ENCODE measurements around the gene ITGA5.

- TF ChIP-seq EZH2 (IDR thresholded peaks at IDR 0.05; ENCODE audit: insufficient read depth, poor library complexity, severe bottlenecking) (no peak), EZH2phosphoT487 (IDR thresholded peaks at IDR 0.05; ENCODE audit: insufficient read depth, low read depth) (no peak)
These were observed 11.7 kb downstream of the ITGA5 start for GRCh38 chr12:54407183-54407905.
